Measurements from ENCODE around the gene PSMC6. TPM values are rescaled to one million over a fixed set of nuclear protein-coding genes. Genes with fewer than 3 reads are reported as not detected.

PSMC6 gene
- total and polyA plus RNA-seq, 2 of the 13 experiments (the other 11 are each of a cell fraction or from before 2014, with no cell fraction given): 90.0 to 210 TPM

- TF ChIP-seq LRRFIP1 (CRISPR knock-in tag; conservative IDR thresholded peaks at IDR 0.05) (no peak), ZNF264 (CRISPR knock-in tag; IDR thresholded peaks at IDR 0.05) (0 out of 2 replicates have a peak, but pooled peaks have one; percentile 10), PHB2 (IDR thresholded peaks at IDR 0.05; ENCODE audit: partially characterized antibody) (no peak), CHD4 (IDR thresholded peaks at IDR 0.05; ENCODE audit: borderline replicate concordance, low read length) (no peak), REL (CRISPR knock-in tag; conservative IDR thresholded peaks at IDR 0.05) (no peak), ZNF644 (CRISPR knock-in tag; IDR thresholded peaks at IDR 0.05; ENCODE audit: low read depth) (no peak), ZIK1 (CRISPR knock-in tag; IDR thresholded peaks at IDR 0.05; ENCODE audit: borderline replicate concordance, low read depth) (no peak), NONO (IDR thresholded peaks at IDR 0.05) (no peak), NONO (CRISPR knock-in tag; conservative IDR thresholded peaks at IDR 0.05) (peak; percentile 47; the same call in 1 of the 2 replicates), ETS1 (CRISPR knock-in tag; IDR thresholded peaks at IDR 0.05) (no peak), GATA4 (IDR thresholded peaks at IDR 0.05; ENCODE audit: borderline replicate concordance, low read depth) (no peak), MTF1 (CRISPR knock-in tag; IDR thresholded peaks at IDR 0.05) (no peak), SAP130 (CRISPR knock-in tag; IDR thresholded peaks at IDR 0.05; ENCODE audit: low read depth) (no peak), POLR2AphosphoS5 (IDR thresholded peaks at IDR 0.05; ENCODE audit: low read depth, low read length) (no peak), MED8 (CRISPR knock-in tag; IDR thresholded peaks at IDR 0.05; ENCODE audit: insufficient replicate concordance) (no peak), SETDB1 (CRISPR knock-in tag; IDR thresholded peaks at IDR 0.05; ENCODE audit: borderline replicate concordance) (no peak), ZNF678 (CRISPR knock-in tag; IDR thresholded peaks at IDR 0.05) (no peak)
- TF ChIP-seq, protein P1, sequence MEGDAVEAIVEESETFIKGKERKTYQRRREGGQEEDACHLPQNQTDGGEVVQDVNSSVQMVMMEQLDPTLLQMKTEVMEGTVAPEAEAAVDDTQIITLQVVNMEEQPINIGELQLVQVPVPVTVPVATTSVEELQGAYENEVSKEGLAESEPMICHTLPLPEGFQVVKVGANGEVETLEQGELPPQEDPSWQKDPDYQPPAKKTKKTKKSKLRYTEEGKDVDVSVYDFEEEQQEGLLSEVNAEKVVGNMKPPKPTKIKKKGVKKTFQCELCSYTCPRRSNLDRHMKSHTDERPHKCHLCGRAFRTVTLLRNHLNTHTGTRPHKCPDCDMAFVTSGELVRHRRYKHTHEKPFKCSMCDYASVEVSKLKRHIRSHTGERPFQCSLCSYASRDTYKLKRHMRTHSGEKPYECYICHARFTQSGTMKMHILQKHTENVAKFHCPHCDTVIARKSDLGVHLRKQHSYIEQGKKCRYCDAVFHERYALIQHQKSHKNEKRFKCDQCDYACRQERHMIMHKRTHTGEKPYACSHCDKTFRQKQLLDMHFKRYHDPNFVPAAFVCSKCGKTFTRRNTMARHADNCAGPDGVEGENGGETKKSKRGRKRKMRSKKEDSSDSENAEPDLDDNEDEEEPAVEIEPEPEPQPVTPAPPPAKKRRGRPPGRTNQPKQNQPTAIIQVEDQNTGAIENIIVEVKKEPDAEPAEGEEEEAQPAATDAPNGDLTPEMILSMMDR (CRISPR knock-in tag; IDR thresholded peaks at IDR 0.05): no peak
- TF ChIP-seq, protein P2, sequence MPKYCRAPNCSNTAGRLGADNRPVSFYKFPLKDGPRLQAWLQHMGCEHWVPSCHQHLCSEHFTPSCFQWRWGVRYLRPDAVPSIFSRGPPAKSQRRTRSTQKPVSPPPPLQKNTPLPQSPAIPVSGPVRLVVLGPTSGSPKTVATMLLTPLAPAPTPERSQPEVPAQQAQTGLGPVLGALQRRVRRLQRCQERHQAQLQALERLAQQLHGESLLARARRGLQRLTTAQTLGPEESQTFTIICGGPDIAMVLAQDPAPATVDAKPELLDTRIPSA (CRISPR knock-in tag; IDR thresholded peaks at IDR 0.05; ENCODE audit: borderline replicate concordance): no peak
- TF ChIP-seq, protein P3, sequence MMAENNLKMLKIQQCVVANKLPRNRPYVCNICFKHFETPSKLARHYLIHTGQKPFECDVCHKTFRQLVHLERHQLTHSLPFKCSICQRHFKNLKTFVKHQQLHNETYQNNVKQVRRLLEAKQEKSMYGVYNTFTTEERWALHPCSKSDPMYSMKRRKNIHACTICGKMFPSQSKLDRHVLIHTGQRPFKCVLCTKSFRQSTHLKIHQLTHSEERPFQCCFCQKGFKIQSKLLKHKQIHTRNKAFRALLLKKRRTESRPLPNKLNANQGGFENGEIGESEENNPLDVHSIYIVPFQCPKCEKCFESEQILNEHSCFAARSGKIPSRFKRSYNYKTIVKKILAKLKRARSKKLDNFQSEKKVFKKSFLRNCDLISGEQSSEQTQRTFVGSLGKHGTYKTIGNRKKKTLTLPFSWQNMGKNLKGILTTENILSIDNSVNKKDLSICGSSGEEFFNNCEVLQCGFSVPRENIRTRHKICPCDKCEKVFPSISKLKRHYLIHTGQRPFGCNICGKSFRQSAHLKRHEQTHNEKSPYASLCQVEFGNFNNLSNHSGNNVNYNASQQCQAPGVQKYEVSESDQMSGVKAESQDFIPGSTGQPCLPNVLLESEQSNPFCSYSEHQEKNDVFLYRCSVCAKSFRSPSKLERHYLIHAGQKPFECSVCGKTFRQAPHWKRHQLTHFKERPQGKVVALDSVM (CRISPR knock-in tag; IDR thresholded peaks at IDR 0.05): no peak
These were observed 12.1 kb upstream of the PSMC6 start (continued) for GRCh38 chr14:52694761-52695480.

Measured in HepG2 (cell line).